ENCODE data around the gene MYH3.

Gene MYH3

DNA sequence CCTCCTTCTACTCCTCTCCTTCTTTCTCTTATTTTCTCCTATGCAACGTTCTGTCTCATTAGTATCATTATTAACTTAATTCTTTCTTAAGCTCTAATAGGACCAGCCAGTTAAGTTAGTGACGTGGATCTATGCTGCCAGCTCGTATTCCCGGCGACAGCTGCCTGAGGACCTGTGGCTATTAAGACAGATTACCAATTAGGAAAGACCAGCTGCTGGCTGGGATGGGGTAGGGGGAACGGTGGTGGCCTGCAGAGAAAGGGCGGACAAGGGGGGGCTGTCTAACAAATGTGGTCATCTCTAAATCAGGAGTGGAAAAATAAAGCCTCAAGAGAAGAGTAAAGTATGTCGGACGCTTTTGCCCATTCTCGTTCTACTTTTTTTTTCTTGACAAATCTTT lies 770 bp upstream of the MYH3 start:
- Mint-ChIP-seq H3K4me3 (no peak overlapping the region), H3K36me3 (ENCODE audit: low read depth) (peaks cover 10% of the 10 kb centered on the region), H3K4me1 (peaks cover 25% of the 10 kb centered on the region), H3K27ac (no peak overlapping the region), H3K27me3 (ENCODE audit: low read depth, poor library complexity) (peaks cover 3% of the 10 kb centered on the region), H3K9me3 (no peaks in the 10 kb centered on the region)
- TF ChIP-seq, protein P1, sequence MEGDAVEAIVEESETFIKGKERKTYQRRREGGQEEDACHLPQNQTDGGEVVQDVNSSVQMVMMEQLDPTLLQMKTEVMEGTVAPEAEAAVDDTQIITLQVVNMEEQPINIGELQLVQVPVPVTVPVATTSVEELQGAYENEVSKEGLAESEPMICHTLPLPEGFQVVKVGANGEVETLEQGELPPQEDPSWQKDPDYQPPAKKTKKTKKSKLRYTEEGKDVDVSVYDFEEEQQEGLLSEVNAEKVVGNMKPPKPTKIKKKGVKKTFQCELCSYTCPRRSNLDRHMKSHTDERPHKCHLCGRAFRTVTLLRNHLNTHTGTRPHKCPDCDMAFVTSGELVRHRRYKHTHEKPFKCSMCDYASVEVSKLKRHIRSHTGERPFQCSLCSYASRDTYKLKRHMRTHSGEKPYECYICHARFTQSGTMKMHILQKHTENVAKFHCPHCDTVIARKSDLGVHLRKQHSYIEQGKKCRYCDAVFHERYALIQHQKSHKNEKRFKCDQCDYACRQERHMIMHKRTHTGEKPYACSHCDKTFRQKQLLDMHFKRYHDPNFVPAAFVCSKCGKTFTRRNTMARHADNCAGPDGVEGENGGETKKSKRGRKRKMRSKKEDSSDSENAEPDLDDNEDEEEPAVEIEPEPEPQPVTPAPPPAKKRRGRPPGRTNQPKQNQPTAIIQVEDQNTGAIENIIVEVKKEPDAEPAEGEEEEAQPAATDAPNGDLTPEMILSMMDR (IDR thresholded peaks at IDR 0.05), result no peak
- no peak for DNase-seq

DNA sequence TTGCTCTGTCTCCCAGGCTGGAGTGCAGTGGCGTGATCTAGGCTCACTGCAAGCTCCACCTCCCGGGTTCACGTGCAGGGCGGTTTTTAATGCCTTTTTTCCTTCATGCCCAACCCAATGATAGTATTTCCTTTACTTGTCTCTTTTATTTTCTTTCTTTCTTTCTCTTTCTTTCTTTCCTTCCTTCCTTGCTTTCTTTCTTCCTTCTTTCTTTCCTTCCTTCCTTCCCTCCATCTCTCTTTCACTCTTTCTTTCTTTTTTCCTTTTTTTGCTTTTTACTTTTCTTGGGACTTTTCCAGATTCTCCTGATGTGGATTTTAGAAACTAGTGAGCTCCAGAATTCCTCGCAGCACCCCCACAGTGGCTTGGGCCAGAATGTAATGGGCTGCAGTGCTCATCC lies 3.1 kb downstream of the MYH3 start:
- Mint-ChIP-seq H3K36me3 (ENCODE audit: low read depth) (no peaks in the 10 kb centered on the region), H3K27me3 (ENCODE audit: low read depth, poor library complexity) (peaks cover 3% of the 10 kb centered on the region), H3K4me1 (peaks cover 25% of the 10 kb centered on the region), H3K27ac (no peak overlapping the region), H3K4me3 (no peak overlapping the region), H3K9me3 (no peaks in the 10 kb centered on the region)
- TF ChIP-seq, protein P1 (IDR thresholded peaks at IDR 0.05), result no peak
- no peak for DNase-seq

DNA sequence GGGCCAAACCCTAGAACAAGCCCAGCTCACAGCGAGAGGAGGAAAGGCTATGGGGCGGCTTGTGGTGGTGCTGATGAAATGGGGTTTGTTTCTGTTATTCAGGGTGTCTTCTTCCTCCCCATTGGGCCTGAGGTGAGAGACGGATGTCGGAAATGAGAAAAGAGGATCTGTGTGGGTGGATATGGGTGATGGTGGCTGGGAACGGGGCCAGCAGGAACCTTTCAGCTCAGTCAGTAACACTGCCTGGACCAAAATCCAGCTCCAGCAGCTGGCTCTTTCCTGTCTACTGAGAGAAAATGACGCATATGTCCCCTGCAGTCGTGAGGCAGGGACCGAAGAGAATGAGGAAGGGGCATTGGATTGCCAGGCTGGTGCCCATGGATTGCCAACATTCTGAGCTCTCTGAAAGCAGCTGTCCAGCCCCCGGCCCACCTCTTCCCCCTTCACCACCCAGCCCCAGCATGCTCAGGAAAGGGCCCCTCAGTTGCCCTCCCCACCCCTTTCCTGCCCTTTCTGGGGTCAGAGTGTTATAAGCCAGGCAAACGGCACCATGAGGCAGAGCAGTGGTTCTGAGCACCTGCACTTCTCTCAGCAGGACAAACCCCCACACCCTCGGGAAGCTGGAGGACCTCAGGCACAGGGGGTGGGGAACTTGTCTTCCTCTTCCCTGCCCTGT lies 4.0 kb downstream of the MYH3 start:
- Mint-ChIP-seq H3K4me3 (no peak overlapping the region), H3K36me3 (ENCODE audit: low read depth) (no peaks in the 10 kb centered on the region), H3K9me3 (no peaks in the 10 kb centered on the region), H3K27ac (no peak overlapping the region), H3K4me1 (peaks cover 28% of the 10 kb centered on the region), H3K27me3 (ENCODE audit: low read depth, poor library complexity) (peaks cover 3% of the 10 kb centered on the region)
- TF ChIP-seq, protein P1 (IDR thresholded peaks at IDR 0.05), result no peak
- DNase-seq, result no peak

DNA sequence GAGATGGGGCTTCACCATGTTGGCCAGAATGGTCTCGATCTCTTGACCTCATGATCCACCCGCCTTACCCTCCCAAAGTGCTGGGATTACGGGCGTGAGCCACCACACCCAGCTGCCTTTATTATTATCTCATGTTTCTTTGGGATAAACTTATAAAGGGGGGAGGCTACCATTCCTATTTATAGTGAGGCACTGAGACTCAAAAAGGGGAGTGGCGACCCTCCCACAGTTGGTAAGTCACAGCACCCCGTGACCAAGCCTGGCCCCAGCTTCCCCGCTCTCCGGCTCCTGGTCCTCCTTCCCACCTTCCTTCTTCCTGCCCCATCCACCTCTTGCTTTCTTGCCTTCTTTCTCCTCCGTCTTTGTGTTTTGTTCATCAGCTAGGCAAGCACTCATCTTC lies 5.2 kb downstream of the MYH3 start:
- H3K27me3 Mint-ChIP-seq (ENCODE audit: low read depth, poor library complexity), result peaks cover 3% of the 10 kb centered on the region
- H3K4me1 Mint-ChIP-seq, result peaks cover 20% of the 10 kb centered on the region
- DNase-seq, result no peak
- H3K27ac Mint-ChIP-seq, result no peak overlapping the region
- no peaks in the 10 kb centered on the region for H3K36me3 Mint-ChIP-seq (ENCODE audit: low read depth)
- TF ChIP-seq, protein P1 (IDR thresholded peaks at IDR 0.05), result no peak
- H3K9me3 Mint-ChIP-seq, result no peaks in the 10 kb centered on the region
- H3K4me3 Mint-ChIP-seq, result no peak overlapping the region

DNA sequence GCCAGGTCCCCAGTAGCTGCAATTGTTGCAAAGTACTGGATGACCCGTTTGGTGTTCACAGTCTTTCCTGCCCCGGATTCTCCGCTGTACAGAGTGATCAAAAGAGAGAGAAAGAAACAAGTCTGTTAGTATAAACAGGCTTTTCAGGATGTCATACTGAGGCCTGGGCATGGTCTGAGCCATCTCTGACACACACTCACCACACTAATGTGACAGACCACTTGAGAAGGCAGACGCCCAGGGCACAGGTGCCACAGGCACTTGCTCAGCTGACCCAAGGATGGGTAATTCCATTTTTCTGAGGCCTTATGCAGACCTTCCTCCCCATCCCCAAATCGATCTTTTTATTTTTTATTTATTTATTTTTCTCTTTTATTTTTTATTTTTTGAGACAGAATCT lies 7.5 kb downstream of the MYH3 start:
- no peak for DNase-seq
- Mint-ChIP-seq H3K9me3 (no peaks in the 10 kb centered on the region), H3K4me3 (no peak overlapping the region), H3K27ac (no peak overlapping the region), H3K36me3 (ENCODE audit: low read depth) (no peaks in the 10 kb centered on the region), H3K27me3 (ENCODE audit: low read depth, poor library complexity) (peaks cover 9% of the 10 kb centered on the region), H3K4me1 (peaks cover 17% of the 10 kb centered on the region)
- TF ChIP-seq, protein P1 (IDR thresholded peaks at IDR 0.05), result no peak

DNA sequence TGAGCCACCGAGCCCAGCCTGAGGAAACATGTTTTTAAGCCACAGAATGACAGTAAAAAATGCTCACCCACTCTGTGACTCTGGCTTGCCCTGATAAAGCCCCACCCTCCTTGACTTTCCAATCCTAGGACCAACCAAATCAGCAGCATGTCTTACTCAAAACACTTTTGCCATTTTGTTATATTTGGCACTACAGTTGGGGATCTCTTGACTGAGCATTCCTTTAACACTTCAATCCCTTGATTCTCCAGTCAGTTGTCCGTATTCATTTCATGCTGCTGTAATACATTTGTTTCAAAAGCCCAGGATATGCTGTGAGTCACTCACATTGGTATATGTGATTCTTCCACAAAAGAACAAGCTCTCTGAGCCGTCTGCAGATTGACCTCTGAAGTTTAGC lies 8.2 kb downstream of the MYH3 start:
- Mint-ChIP-seq H3K4me1 (peaks cover 13% of the 10 kb centered on the region), H3K27ac (no peak overlapping the region), H3K27me3 (ENCODE audit: low read depth, poor library complexity) (peaks cover 9% of the 10 kb centered on the region), H3K9me3 (no peaks in the 10 kb centered on the region), H3K36me3 (ENCODE audit: low read depth) (peaks cover 4% of the 10 kb centered on the region), H3K4me3 (no peak overlapping the region)
- no peak for DNase-seq
- TF ChIP-seq, protein P1 (IDR thresholded peaks at IDR 0.05), result no peak

Measured in nephron progenitor cell (in vitro differentiated cells).